ENCODE measurements around the gene ARHGAP10.

ARHGAP10 gene

GRCh38 chr4:148044089-148044911, 312.4 kb downstream of the ARHGAP10 start:
- Histone ChIP-seq H3K9me3 (ENCODE audit: control insufficient read depth, insufficient read depth, low read length) (no peaks in the 10 kb centered on the region), H3K4me3 (ENCODE audit: low read length) (no peak overlapping the region), H3K36me3 (ENCODE audit: control insufficient read depth, insufficient read depth, low read length) (no peaks in the 10 kb centered on the region), H3K27me3 (ENCODE audit: control insufficient read depth, insufficient read depth, low read length) (no peaks in the 10 kb centered on the region), H3K27ac (ENCODE audit: low read length) (no peak overlapping the region), H3K4me1 (ENCODE audit: control insufficient read depth, insufficient read depth, low read length) (no peaks in the 10 kb centered on the region)
- no CpG with 5 or more reads among the region's 9 CpGs for WGBS (ENCODE audit: insufficient coverage, insufficient read length)
- DNase-seq (ENCODE audit: low read depth, low spot score): no peak

GRCh38 chr4:148044912-148045352, 313.0 kb downstream of the ARHGAP10 start:
- H3K27me3 ChIP-seq (ENCODE audit: control insufficient read depth, insufficient read depth, low read length): no peaks in the 10 kb centered on the region
- WGBS (ENCODE audit: insufficient coverage, insufficient read length): no CpG with 5 or more reads among the region's 4 CpGs
- no peak for DNase-seq (ENCODE audit: low read depth, low spot score)
- no peaks in the 10 kb centered on the region for H3K36me3 ChIP-seq (ENCODE audit: control insufficient read depth, insufficient read depth, low read length)
- H3K9me3 ChIP-seq (ENCODE audit: control insufficient read depth, insufficient read depth, low read length): no peaks in the 10 kb centered on the region
- H3K4me3 ChIP-seq (ENCODE audit: low read length): no peak overlapping the region
- H3K4me1 ChIP-seq (ENCODE audit: control insufficient read depth, insufficient read depth, low read length): no peaks in the 10 kb centered on the region
- no peak overlapping the region for H3K27ac ChIP-seq (ENCODE audit: low read length)

- Histone ChIP-seq H3K27me3 (ENCODE audit: control insufficient read depth, insufficient read depth, low read length) (no peaks in the 10 kb centered on the region), H3K27ac (ENCODE audit: low read length) (no peak overlapping the region), H3K4me1 (ENCODE audit: control insufficient read depth, insufficient read depth, low read length) (no peaks in the 10 kb centered on the region), H3K36me3 (ENCODE audit: control insufficient read depth, insufficient read depth, low read length) (no peaks in the 10 kb centered on the region), H3K4me3 (ENCODE audit: low read length) (no peak overlapping the region), H3K9me3 (ENCODE audit: control insufficient read depth, insufficient read depth, low read length) (no peaks in the 10 kb centered on the region)
- WGBS (ENCODE audit: insufficient coverage, insufficient read length): no CpG with 5 or more reads among the region's 4 CpGs
- DNase-seq (ENCODE audit: low read depth, low spot score): no peak
Measured at GRCh38 chr4:148048598-148048997, 316.7 kb downstream of the ARHGAP10 start.

- H3K27me3 ChIP-seq (ENCODE audit: control insufficient read depth, insufficient read depth, low read length): no peaks in the 10 kb centered on the region
- H3K9me3 ChIP-seq (ENCODE audit: control insufficient read depth, insufficient read depth, low read length): no peaks in the 10 kb centered on the region
- no peak overlapping the region for H3K27ac ChIP-seq (ENCODE audit: low read length)
- no CpG with 5 or more reads among the region's 4 CpGs for WGBS (ENCODE audit: insufficient coverage, insufficient read length)
- no peak overlapping the region for H3K4me3 ChIP-seq (ENCODE audit: low read length)
- no peaks in the 10 kb centered on the region for H3K4me1 ChIP-seq (ENCODE audit: control insufficient read depth, insufficient read depth, low read length)
- H3K36me3 ChIP-seq (ENCODE audit: control insufficient read depth, insufficient read depth, low read length): no peaks in the 10 kb centered on the region
- no peak for DNase-seq (ENCODE audit: low read depth, low spot score)
Measured at GRCh38 chr4:148051403-148051802, 319.5 kb downstream of the ARHGAP10 start.

- no peaks in the 10 kb centered on the region for H3K9me3 ChIP-seq (ENCODE audit: control insufficient read depth, insufficient read depth, low read length)
- no peak for DNase-seq (ENCODE audit: low read depth, low spot score)
- H3K27me3 ChIP-seq (ENCODE audit: control insufficient read depth, insufficient read depth, low read length): no peaks in the 10 kb centered on the region
- H3K27ac ChIP-seq (ENCODE audit: low read length): no peak overlapping the region
- no peaks in the 10 kb centered on the region for H3K4me1 ChIP-seq (ENCODE audit: control insufficient read depth, insufficient read depth, low read length)
- H3K36me3 ChIP-seq (ENCODE audit: control insufficient read depth, insufficient read depth, low read length): no peaks in the 10 kb centered on the region
- H3K4me3 ChIP-seq (ENCODE audit: low read length): no peak overlapping the region
Measured at GRCh38 chr4:148052448-148052847, 320.6 kb downstream of the ARHGAP10 start.

- Histone ChIP-seq H3K9me3 (ENCODE audit: control insufficient read depth, insufficient read depth, low read length) (no peaks in the 10 kb centered on the region), H3K27ac (ENCODE audit: low read length) (no peak overlapping the region), H3K4me1 (ENCODE audit: control insufficient read depth, insufficient read depth, low read length) (no peaks in the 10 kb centered on the region), H3K27me3 (ENCODE audit: control insufficient read depth, insufficient read depth, low read length) (no peaks in the 10 kb centered on the region), H3K4me3 (ENCODE audit: low read length) (no peak overlapping the region), H3K36me3 (ENCODE audit: control insufficient read depth, insufficient read depth, low read length) (no peaks in the 10 kb centered on the region)
- DNase-seq (ENCODE audit: low read depth, low spot score): no peak
- no CpG with 5 or more reads among the region's 11 CpGs for WGBS (ENCODE audit: insufficient coverage, insufficient read length)
Measured at GRCh38 chr4:148053298-148054003, 321.6 kb downstream of the ARHGAP10 start.

- Histone ChIP-seq H3K4me1 (ENCODE audit: control insufficient read depth, insufficient read depth, low read length) (no peaks in the 10 kb centered on the region), H3K27me3 (ENCODE audit: control insufficient read depth, insufficient read depth, low read length) (no peaks in the 10 kb centered on the region), H3K9me3 (ENCODE audit: control insufficient read depth, insufficient read depth, low read length) (no peaks in the 10 kb centered on the region), H3K27ac (ENCODE audit: low read length) (no peak overlapping the region), H3K4me3 (ENCODE audit: low read length) (no peak overlapping the region), H3K36me3 (ENCODE audit: control insufficient read depth, insufficient read depth, low read length) (no peaks in the 10 kb centered on the region)
- no peak for DNase-seq (ENCODE audit: low read depth, low spot score)
- no CpG with 5 or more reads among the region's 3 CpGs for WGBS (ENCODE audit: insufficient coverage, insufficient read length)
Measured at GRCh38 chr4:148054275-148054674, 322.4 kb downstream of the ARHGAP10 start.

GRCh38 chr4:148055844-148056243, 324.0 kb downstream of the ARHGAP10 start:
- H3K27ac ChIP-seq (ENCODE audit: low read length): no peak overlapping the region
- no peak for DNase-seq (ENCODE audit: low read depth, low spot score)
- no peaks in the 10 kb centered on the region for H3K4me1 ChIP-seq (ENCODE audit: control insufficient read depth, insufficient read depth, low read length)
- H3K36me3 ChIP-seq (ENCODE audit: control insufficient read depth, insufficient read depth, low read length): no peaks in the 10 kb centered on the region
- no peaks in the 10 kb centered on the region for H3K27me3 ChIP-seq (ENCODE audit: control insufficient read depth, insufficient read depth, low read length)
- H3K4me3 ChIP-seq (ENCODE audit: low read length): no peak overlapping the region
- no peaks in the 10 kb centered on the region for H3K9me3 ChIP-seq (ENCODE audit: control insufficient read depth, insufficient read depth, low read length)
- whole genome bisulfite sequencing (ENCODE audit: insufficient coverage, insufficient read length): no CpG with 5 or more reads among the region's 6 CpGs

GRCh38 chr4:148056879-148057278, 325.0 kb downstream of the ARHGAP10 start:
- H3K27me3 ChIP-seq (ENCODE audit: control insufficient read depth, insufficient read depth, low read length): no peaks in the 10 kb centered on the region
- WGBS (ENCODE audit: insufficient coverage, insufficient read length): no CpG with 5 or more reads among the region's 6 CpGs
- H3K27ac ChIP-seq (ENCODE audit: low read length): no peak overlapping the region
- no peaks in the 10 kb centered on the region for H3K9me3 ChIP-seq (ENCODE audit: control insufficient read depth, insufficient read depth, low read length)
- no peaks in the 10 kb centered on the region for H3K4me1 ChIP-seq (ENCODE audit: control insufficient read depth, insufficient read depth, low read length)
- DNase-seq (ENCODE audit: low read depth, low spot score): no peak
- H3K36me3 ChIP-seq (ENCODE audit: control insufficient read depth, insufficient read depth, low read length): no peaks in the 10 kb centered on the region
- H3K4me3 ChIP-seq (ENCODE audit: low read length): no peak overlapping the region

GRCh38 chr4:148057516-148057915, 325.6 kb downstream of the ARHGAP10 start:
- no CpG with 5 or more reads among the region's 5 CpGs for WGBS (ENCODE audit: insufficient coverage, insufficient read length)
- no peak for DNase-seq (ENCODE audit: low read depth, low spot score)
- H3K4me3 ChIP-seq (ENCODE audit: low read length): no peak overlapping the region

More at GRCh38 chr4:148057516-148057915, 325.6 kb downstream of the ARHGAP10 start:
- Histone ChIP-seq H3K4me1 (ENCODE audit: control insufficient read depth, insufficient read depth, low read length) (no peaks in the 10 kb centered on the region), H3K9me3 (ENCODE audit: control insufficient read depth, insufficient read depth, low read length) (no peaks in the 10 kb centered on the region), H3K36me3 (ENCODE audit: control insufficient read depth, insufficient read depth, low read length) (no peaks in the 10 kb centered on the region), H3K27me3 (ENCODE audit: control insufficient read depth, insufficient read depth, low read length) (no peaks in the 10 kb centered on the region), H3K27ac (ENCODE audit: low read length) (no peak overlapping the region)
